GM20431 (cell line): ENCODE results near the gene OR2C1.

ENCODE experiments used
- in situ Hi-C: fragments of 300-500 bp; cut with MseI, MboI; formaldehyde crosslinking; loops from one replicate; pipeline ENCODE4 v1.15.0; 2020; ENCODE audit warnings: low sequenced_read_pairs; ENCODE audit not compliant: unreplicated experiment

The OR2C1 gene

DNA sequence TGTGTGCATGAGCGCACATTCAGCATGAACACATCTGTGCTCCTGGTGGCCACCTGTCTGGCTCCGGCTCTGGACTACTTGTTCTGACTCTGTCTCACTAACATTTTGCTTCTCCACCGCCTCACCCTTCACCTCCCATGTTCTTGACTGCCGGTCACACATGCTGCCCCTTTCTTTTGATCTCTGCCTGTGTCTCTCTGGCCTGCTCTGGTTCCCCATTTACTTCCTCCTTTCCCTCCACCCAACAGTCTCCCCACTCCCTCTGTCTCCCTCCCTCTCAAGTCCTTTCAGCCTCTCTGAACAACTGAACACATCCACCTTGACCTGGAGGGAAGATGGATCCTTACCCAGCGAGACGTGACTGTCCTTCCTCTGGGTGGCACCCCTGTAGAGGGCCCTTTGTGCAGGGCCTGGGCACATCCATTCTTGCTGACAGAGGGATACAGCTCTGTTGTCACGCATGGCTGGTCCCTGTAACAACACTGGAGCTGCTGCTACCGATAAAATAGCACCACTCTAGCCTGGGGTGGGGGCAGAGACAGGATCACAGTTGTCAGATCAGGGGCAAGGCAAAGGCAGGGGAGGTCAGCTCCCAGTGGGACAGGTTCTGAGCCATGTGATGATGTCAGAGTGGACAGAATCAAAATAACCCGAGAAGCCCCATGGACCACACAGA, 34.1 kb downstream of the OR2C1 start:
- in situ Hi-C loops = no loop called here

DNA sequence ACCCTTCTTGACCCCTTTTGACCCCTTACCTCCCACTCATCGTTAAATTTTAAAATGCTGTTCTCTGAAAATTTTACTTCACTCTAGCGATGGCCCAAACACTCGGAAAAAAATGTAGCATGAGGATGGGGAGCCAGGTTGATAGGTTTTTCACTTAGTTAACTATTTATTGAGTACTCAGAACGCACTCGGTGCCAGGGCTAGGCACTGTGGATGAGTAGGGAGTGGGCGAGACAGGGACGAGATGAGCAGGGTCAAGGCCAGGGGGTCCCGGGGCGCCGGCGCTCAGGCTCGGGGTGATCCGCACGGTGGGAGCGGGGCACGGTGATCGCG, 44.7 kb downstream of the OR2C1 start:
- in situ Hi-C loops = no loop called here

DNA sequence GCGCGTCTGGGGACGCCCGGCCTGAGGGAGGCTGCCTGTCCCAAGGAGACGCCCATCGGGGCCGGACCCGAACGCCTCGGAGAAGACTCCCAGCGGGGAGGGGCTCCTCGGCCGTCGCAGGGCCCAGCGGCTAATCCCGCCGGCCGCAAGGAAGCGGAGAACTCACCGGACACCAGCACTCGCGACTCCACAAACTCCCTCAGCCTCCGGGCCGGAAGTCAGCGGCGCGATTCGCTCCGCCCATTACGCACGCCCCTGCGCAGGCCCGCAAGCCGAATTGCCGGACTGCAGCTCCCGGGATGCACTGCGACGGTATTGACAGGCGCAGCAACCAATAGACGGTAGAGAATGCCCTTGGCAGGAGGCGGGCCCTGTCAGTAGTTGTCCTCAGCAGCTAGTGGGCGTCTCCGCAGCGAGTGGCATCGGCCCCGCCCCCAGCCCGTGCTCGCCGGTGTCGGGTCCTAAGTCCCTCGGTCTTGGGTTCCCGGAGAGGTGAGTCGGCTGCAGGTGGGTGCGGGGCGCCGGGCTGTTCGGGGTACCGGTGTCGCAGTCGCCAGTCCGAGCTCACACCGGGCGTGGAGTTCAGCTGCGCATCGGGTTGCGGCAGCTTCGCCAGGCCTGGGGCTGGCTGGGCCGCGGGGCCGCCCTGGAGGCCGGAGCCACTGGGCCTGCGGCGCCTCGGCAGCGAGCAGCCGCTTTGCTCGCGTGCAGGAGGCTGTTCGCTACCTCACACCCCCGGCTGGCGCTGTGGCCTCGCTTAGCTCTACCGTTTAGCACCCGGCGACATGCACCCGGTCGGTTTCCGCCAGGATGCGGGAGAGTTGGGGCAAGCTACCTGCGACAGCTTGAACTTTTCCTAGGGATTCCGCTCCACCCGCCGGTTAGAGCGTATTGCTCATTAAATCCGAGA, 45.3 kb downstream of the OR2C1 start, which contains the start of the genes ZNF174 and ZSCAN32:
Gene ZNF174 (plus strand): TSS at position 437 of the 910 bp plus-strand sequence. CDS start 790 bp downstream, outside the sequence.
Gene ZSCAN32 (minus strand): TSS at position 226 of the 910 bp plus-strand sequence. CDS start 3,447 bp downstream, outside the sequence.
- in situ Hi-C loops = no loop called here

- in situ Hi-C loops = no loop called here
Observed at GRCh38 chr16:3401719-3402397, 46.2 kb downstream of the OR2C1 start.
